ENCODE measurements around the gene FOXQ1.
"Not testable (repeated sequence)": the region's sequence is repeated elsewhere in the genome, so short reads cannot be mapped to it uniquely, and the experiment has no call there.

The FOXQ1 gene

DNA sequence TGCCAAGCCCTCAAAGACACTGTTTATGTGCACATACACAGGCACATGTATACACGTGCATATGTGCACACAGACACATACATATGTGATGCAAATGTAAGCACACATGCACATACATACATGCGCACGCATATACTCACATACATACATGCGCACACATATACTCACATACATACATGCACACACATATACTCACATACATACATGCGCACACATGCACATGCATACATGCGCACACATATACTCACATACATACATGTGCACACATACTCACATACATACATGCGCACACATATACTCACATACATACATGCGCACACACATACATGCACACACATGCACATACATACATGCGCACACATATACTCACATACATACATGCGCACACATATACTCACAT is 20.5 kb upstream of the FOXQ1 start:
- DNase-seq = no peak

- DNase-seq = no peak
Measured at GRCh38 chr6:1295420-1295819, 16.5 kb upstream of the FOXQ1 start.

DNA sequence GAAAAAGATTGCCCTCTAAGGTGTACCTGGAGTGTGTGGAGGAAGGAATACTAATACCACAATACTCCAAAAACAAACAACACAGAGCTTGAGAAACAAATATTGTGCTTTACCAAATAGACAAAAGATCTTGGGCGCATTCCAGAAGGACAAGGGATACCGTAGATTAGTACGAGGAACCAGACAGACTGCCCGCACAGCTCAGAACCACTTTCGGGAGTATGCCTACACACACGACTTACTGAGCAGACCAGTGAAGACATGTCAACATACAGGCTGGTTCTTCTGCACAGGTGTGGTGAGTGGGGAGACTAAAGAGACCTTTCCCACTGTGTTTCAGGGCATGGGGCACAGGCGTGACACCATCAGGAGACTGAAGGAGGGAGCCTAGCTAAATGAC is 15.8 kb upstream of the FOXQ1 start:
- no peak for DNase-seq

DNA sequence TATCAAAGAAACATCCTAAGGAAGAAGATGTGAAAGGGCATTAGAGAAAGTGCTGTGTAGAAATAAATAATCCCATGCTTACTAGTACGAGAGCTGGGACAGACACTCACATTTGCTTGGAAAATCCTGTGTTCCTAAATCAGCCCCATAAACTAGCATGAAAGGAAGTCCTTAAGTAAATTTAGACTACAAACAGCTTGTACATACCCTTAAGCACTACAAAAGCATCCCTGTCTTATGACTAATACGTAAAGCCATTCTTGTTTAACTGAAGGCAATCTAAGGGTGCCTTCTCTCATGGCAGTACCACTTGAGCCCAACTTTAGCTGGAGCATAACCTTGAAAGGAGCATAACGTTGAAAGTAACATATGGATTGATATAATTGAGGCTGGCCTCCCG is 15.4 kb upstream of the FOXQ1 start:
- no peak for DNase-seq

- no peak for DNase-seq
Measured at GRCh38 chr6:1297746-1298145, 14.2 kb upstream of the FOXQ1 start.

GRCh38 chr6:1298768-1299167 is 13.1 kb upstream of the FOXQ1 start:
- DNase-seq = no peak

- no peak for DNase-seq
Measured at GRCh38 chr6:1306133-1306532, 5.8 kb upstream of the FOXQ1 start.

DNA sequence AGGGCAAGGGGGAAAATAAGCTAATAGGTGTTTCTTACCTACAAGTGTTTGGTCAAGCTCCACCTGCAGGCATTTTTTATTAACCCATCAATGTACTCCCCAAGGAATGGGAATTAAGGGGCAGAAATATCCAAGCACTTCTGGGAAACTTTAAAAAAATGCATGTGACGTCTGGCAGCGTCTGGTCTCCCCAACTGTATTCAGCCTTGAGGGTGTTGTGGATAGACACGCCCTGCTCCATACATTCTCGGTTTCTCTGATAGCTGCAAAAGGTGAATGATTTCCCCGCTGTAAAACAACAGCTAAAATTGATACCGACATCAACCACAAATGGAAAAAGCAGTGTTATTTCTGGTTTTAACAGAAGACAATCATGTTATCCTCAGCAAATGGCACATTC is 2.5 kb upstream of the FOXQ1 start:
- no peak for DNase-seq

- no peak for DNase-seq
Measured at GRCh38 chr6:1310628-1311399, 1.1 kb upstream of the FOXQ1 start.

DNA sequence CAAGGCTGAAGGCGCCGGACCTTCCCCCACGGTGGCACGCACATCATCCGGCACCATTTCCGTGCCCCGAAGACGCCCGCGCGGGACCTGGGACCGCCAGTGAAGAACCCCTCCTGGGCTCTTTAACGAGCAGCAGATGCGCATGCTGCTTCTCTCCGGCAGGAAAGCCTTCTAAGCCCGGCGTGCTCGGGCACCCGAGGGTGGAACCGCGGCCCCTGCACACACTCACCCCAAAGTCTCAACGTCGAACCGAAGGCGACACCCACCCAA is 240 bp downstream of the FOXQ1 start:
- DNase-seq = no peak

- peak; percentile 29 for DNase-seq
Measured at GRCh38 chr6:1312473-1313367, 822 bp downstream of the FOXQ1 start.

- DNase-seq = no peak
Measured at GRCh38 chr6:1313384-1313766, 1.5 kb downstream of the FOXQ1 start.

DNA sequence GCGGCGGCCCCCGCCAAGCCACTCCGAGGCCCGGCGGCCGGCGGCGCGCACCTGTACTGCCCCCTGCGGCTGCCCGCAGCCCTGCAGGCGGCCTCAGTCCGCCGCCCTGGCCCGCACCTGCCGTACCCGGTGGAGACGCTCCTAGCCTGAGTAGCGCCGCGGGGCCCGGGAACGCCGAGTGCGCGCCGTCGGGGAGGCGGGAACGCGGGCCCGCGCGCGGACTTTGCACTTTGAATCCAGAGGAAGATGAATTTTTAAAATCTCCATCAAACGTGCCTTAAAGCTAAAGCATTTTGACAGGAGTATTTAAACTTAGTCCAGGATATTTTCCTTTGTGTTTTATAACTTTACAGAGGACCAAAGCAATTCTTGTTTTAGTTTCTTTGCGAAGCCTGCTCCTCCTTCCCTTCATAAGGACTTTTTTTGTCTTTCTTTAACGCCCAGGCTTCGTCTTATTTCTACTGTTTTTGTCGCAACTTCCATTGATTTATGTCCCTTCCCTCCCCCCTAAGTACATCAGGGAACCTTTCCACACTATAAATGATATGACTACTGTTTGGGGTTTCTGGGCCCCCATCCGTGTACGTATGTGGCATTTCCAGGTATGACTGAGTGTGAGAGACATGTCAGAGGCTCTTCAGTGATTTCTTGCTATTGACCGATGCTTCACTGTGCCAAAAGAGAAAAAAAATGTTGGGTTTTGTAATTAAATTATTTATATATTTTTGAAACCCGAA is 2.0 kb downstream of the FOXQ1 start:
- DNase-seq = no peak

DNA sequence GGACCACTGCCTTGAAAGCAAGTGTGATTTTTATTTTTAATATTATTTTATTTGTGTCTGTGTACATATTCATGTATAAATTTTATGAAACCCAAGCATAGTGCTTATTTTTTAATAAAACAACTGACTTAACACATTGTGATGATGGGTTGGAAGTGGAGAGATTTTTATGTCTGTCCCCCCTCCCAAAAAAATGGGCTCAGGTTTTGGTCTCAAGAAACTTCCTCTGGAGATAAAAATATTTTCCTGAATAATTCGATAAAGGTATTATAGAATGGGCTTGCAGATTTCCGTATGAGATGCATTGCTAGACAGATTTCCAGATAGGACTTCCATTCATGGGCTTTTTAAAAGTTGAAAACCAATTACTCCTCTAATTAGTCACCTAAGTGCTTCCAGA is 2.7 kb downstream of the FOXQ1 start:
- no peak for DNase-seq

- no peak for DNase-seq
Measured at GRCh38 chr6:1315201-1315559, 3.3 kb downstream of the FOXQ1 start.

- DNase-seq = no peak
Measured at GRCh38 chr6:1315560-1316386, 3.9 kb downstream of the FOXQ1 start.

DNA sequence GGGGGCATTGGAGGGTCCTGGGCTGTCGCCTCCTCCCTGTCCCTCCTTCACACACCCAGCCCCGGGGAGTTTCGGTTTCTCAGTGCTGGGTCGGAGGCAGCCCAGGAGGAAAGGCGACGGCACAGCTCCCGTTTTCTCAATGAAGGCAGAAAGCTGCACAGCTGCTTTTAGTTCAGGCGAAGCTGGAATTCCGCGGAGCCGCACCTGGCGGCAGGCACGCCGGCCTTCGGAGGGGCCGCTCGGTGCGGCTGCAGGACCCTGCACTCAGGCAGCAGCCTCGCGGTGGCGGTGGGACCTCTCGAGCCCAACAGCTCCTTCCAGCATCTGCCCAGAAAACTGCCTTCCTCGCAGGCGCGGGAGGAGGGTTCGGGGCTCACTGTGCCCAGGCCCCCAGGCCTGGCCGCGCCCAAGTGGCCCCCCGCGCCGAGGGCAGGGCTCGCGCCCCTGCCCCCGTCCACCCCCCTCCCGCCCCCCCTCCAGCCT is 4.6 kb downstream of the FOXQ1 start:
- no peak for DNase-seq

DNA sequence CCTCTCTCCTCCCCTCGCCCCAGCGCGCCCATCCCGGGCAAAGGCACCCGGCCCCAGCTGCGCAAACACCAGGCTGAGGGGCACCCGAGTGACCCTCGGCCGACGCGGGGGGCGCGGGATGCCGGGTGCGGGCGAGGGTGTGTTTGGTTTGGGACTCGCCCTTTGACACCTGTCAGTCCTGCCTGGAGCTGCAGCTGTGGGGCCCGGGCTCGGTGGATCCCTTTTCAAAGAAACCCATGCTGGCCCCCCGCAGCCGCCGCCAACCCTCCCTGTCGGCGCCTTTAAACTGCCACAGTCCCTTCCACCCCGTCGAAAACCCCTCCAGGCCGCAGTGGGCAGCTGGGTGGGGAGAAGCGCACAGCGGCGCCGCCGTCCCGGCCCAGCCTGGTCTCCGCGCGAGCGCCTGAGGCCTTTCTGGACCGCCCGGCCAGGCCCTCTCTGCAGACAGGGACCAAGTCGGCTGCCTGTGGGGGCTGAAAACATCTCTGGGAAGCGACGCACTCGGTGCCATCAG is 5.5 kb downstream of the FOXQ1 start:
- no peak for DNase-seq

DNA sequence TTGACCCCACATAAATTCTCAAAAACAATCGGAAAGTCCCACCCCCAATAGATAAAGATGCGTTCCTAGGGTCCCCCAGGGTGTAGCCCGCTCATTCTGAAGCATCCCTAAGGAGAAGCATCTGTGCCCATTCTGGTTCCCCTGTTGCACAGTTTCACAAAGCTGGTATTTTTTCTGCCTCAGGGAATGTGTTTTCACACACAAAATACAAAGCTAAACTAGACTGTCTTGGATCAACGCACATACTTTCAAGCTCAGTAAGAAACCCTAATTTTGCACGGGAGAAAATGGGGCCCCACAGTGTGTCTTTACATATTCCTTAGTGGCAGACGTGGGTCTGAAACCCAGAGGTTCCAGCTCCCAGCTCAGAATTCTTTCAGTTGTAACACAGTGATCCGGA is 6.1 kb downstream of the FOXQ1 start:
- no peak for DNase-seq

DNA sequence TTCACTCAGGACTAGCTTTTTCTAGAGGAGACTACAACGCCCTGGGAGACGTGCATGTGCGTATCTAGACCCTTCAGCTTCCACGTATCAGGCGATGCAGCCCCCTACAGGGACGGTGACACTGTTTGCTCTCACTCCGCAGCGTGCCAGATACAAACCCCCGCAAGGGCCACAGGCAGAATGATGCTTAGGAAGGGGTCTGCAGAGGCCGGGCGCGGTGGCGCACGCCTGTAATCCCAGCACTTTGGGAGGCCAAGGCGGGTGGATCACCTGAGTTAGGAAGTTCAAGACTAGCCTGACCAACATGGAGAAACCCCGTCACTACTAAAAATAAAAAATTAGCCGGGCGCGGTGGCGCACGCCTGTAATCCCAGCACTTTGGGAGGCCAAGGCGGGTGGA is 6.7 kb downstream of the FOXQ1 start:
- DNase-seq = not testable (repeated sequence)

DNA sequence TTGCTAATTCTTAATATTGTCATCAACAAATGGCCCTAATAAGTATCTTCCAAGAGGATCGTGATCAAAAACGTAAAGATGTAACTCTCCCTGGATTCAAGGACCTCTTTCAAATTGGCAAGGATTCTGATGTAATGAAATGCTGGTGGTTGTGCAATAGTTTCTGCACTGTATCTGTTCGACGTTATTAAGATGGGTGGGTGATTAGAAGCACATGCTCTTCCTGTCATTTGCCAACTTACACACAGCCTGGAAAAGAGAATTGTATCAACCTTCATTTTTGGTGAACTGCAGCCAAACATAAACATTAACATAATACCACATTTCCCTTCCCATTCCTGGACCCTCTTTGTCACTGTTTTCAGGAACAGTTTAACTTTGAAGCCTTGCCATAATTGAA is 9.8 kb downstream of the FOXQ1 start:
- no peak for DNase-seq

DNA sequence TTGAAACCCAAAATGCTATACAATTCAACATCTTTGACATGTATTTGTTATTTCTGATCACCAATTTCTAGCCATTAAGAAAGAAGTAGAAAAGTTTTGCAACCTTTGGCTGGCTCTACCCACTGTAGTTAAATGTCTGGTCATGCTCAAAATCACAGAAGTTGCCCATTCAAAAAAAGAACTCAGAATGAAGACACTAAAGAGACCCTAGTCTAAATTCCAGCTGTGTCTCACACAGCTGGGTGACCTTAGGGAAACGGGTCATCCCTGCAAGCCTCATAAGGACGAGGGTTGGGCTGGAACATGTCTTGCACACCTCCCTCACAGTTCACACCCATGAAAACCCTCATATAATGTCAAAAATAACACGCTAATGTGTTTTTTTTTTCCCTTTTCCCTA is 10.3 kb downstream of the FOXQ1 start:
- DNase-seq = no peak

All from CD4-positive, alpha-beta T cell treated with Interleukin-15 for 1 hour (primary cell).